GM21619 (cell line): Measurements from ENCODE around the gene SMAD5.

Experiments
- ATAC-seq: cut with Tn5 transposase; IDR thresholded peaks from one replicate; pipeline ENCODE4 v1.9.1; 2021; ENCODE audit not compliant: unreplicated experiment

SMAD5 gene

DNA sequence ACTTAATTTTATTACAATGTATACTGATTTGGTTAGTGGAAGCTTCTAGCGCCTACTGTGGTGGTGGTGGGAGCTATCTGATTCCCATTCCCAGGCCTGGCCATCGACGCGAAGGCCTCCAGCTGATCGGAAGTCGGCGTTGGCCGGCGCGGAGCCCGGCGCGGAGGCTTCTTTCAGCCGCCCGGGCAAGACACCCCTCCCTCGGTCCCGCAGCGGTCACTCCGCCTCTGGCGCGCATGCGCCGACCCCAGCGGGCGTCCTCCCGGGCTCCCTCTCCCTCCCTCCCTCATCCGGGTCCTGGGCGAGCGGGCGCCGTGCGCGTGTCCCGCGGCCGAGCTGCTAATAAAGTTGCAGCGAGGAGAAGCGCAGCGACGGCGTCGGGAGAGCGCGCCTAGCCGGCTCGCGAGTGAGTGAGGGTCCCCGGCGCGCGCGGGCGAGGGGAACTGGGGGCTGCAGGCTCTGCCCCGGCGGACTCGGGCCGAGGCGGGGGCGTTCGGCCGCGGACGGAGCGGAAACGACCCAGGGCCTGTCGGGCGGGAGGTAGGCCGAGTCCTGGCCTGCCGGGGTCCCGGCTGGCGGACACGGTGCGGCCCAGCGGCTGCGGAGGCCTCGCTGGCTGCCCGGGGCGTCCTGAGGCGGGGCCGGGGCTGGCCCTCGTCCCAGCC is at the start of gene SMAD5:
Gene SMAD5, plus strand, starts transcription at position 289 of the 665 bp plus-strand sequence. CDS start 20,916 bp downstream, outside the sequence.
- ATAC-seq = peak; percentile 91

DNA sequence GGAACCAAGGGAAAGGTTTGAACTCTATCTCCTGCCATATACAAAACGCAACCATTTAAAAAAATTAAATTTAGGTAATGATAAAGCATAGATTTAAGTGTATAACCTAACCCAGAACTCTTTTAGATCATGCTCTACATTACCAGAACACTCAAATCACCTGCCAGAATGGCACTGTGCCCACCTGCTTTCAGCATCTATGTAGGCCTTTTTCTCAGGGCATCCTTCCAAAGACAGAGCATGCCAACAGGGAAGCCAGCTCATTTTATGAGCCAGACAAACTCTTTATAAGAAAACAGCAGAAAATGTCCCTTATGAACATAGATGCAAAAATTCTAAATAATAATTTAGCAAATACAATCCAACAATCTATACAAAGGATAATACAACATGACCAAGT is 47.9 kb upstream of the SMAD5 start:
- ATAC-seq = no peak

GRCh38 chr5:136086783-136087566 is 45.7 kb upstream of the SMAD5 start:
- no peak for ATAC-seq

GRCh38 chr5:136087961-136088871 is 44.4 kb upstream of the SMAD5 start:
- ATAC-seq = no peak

- ATAC-seq = no peak
These were observed 42.9 kb upstream of the SMAD5 start for GRCh38 chr5:136089791-136090190.

DNA sequence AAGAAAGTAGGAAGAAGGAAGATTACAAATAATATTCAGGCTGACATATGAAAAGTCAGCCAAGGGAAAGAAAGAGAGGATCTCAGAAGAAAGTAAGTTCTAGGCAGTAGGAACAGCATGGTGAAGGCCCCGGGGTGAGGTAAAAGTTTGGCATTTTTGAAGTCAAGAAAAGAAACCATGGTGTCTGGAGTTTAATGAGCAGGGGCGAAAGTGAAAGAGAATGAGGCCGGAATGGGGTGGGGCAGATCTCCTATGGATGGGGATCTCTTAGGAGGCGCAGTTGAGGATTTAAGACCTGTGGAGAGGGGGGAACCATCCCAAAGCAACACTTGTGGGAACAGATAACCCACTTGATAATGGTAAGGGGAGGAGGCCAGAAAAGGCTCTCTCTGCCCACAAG is 42.3 kb upstream of the SMAD5 start:
- ATAC-seq = no peak

GRCh38 chr5:136094189-136094912 is 38.3 kb upstream of the SMAD5 start:
- ATAC-seq = no peak

DNA sequence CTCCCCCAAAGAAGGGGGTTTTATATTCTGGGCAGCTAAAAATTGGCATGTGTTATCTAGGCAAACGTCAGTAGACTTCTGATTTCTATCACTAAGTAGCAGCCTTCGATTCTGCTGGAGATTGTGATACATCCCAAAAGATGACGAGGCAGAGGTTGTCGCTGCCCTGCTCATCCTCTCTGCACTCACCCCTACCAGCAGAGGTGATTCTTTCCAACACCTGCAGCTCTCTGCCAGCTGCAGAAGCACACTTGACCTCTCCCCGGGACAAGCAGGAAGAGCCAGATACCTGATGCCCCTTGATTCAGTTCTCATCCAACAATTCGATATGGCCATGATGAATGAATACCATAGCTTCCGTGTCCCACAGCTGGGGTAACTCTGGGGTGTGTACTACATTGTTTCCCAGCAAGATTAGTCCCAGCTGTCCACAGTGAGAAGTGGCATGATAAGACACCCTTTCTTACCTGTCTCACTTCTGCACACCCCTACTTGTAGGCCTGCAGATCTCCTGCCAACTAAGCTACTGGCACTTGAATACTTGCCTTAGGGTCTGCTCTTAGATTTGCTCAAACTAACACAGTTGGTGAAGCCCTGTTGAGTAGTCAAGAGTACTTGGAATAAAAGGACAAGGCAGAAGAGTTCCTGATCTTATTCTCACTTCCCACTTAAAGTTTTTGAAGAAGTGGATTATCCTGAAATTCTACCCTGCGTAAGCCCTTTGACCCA is 37.6 kb upstream of the SMAD5 start:
- no peak for ATAC-seq

DNA sequence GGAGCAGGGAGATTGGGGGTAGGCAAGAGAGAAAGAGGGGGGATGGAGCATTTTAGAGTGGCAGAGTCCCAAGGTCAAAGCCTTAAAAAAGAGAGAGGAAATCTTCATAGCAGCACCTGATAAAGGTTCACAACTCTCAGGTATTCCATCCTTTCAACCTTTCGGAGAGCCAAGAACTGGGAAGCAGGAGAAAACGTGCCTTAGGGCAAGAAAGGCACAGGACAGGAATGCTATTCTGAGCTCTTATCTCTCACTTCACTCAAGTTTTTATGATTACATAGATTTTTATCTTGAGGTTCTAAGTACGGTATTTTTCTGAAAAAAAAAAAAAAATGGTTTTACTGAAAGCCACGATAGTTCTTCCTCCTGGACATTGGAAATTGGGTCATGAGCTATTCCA is 34.5 kb upstream of the SMAD5 start:
- no peak for ATAC-seq

DNA sequence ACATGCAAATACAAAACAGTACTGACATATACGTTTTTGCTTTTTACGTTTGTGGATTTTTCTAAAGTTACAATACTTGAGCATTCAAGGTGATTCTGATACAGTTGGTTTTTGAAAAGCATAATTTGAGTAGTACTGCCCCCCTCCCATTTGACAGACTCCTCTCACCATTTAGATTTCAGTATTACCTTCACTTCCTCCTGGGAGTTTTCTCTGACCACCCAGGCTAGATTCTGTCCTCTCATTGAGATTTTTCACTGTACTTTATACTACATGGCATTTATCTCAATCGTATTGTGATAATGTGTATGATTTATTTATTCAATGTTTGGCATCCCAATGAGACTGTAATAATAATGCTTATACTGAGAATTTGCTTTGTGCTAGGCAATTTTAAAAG is 32.8 kb upstream of the SMAD5 start:
- no peak for ATAC-seq

GRCh38 chr5:136101884-136102283 is 30.8 kb upstream of the SMAD5 start:
- ATAC-seq = no peak

DNA sequence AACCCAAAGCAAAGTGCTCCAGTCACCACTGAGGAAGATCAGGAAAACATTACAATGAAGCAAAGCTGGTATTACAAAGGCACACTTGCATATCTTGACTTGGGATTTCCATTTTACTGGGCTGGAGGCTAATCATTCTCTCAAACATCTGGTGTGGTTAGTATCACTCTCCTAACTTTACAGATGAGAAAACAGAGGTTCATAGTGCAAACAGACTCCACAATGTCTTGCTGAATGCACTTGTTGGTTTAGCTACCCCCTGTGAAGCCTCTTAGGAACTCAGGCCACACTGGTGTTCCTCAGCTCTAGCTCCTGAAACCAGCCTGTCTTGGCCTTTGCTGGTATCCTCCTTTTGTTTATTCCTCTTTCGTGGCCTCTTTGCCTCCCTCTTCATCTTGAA is 29.5 kb upstream of the SMAD5 start:
- peak; percentile 79 for ATAC-seq

DNA sequence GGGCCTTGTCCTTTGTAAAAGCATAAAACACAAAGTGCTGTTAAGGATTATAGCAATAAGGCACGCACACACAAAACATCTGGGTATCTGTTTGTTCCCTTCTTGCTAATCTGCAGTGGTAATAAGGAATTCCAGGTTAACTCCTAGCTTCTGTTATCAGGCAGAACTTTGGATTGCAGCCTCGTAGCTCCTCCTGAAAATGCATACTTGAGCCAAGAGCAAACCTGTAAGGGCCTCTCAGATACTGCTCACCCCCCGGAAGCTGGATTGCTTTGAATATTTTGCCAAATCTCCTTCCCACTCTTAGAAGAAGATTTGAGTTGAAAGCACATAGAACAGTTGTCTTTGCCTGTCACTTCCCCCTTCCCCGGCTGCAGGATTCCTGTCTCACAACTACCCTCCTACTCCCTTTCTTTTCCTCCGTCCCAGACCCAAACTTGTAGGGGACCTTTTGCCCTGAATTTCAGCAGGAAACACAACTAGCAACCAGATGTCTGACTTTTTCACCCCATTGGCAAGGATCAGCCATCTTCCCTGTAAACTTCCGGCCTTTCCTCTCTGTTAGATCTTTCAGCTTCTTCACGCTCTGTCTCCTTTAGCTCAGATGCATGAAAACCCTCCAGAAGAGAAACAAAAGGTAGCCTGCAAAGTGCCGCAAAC is 28.2 kb upstream of the SMAD5 start:
- ATAC-seq = no peak

DNA sequence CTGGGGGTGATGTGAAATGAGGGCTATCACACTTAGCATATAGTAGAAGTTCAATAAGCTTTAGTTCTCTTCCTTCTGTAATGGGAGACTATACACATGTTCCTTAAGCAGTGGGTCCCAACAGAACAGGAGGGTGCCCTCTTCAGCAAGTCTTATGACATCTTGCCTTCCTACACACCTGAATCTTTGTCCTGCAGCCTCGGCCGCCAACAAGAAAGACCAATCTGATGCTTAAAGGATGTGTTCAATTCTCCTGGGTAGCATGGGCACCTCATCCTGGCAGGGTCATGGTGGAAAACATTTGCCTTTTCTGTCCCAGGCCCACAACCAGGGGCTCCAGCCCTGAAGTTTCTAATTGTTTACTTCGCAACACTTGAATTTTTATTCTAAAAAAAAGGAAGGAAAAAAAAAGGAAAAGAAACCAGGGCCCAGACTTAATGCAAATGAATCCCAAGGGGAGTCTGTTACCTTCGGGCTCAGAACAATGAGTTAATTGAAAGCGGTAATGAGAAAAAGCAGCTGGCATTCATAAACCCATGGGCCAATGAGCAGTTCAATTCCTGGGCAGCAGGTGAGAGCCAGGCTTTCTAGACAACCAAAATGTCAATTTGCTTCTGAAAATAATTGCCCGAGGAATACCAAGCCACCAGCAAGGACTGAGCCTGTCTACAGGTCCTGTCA is 26.2 kb upstream of the SMAD5 start:
- no peak for ATAC-seq

DNA sequence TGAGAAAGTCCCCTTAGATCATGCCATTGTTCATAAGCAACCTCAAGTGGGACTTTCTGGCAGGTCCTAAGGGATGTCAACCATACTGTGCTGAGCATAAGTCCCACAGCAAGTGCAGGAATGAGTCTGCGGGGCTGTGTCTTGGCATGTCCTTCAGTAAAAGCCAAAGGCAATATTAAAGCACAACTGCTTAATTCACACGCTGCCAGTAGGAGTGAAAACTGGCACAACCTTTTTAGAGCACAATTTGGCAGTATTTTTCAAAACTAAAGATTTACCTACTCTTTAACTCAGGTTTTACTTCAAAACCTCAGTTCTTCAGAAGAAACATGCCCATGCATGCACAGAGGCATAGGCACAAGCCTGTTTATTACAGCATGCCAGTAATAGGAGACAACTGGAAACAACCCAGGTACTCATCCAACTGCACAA is 24.4 kb upstream of the SMAD5 start:
- peak; percentile 60 for ATAC-seq

DNA sequence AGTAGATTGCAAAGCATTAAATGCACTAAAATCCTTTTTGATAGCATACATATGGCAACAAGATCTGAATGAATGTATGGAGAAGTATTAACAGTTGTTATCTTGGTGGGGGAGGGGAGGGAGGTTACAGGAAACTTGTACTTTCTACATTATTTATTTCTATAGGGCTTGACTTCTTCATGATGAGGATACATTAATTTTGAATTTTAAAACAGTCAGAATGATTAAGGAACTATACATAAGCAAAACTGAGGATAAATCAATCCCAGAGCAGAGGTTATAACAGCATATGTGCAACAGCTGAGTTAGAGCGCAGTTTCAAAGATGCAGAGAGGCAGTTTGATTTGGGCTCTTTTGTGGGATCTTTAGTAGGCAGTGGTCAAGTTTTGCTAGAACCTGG is 23.9 kb upstream of the SMAD5 start:
- ATAC-seq = no peak

DNA sequence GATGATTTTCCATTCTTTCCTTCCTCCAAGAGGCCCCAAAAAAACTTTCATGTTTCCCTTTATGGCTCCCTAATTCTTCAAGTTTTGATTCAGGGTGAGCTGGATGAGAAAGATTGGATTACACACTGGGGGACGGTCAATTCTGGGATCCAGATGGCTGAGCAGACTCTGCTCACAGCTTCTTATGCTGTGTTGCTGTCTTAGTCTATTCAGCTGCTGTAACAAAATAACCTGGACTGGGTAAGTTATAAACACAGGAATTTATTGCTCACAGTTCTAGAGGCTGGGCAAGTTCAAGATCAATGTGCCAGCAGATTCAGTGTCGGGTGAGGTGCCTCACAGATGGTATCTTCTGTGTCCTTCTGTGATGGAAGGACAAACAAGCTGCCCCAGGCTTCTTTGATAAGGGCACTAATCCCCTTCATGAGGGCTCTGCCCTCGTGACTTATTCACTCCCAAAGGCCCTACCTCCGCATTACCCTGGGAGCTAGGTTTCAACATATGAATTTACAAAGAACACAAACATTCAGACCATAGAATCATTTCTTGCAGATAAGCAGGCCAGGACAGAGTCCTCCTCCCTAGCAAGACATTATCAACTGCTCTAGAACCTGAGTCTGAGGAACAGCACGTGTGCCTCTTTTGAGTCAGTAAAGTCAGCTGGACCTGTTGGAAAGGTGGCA is 23.1 kb upstream of the SMAD5 start:
- no peak for ATAC-seq

GRCh38 chr5:136113606-136114005 is 19.0 kb upstream of the SMAD5 start:
- no peak for ATAC-seq
